NCI-H146 treated with DMSO at 0.1 percent for 48 hours (cell line): ENCODE results near the gene SLC34A3.

ENCODE experiments used
- DNase-seq: peaks from one replicate; lab custom pipeline; 2025; ENCODE audit not compliant: unreplicated experiment; lab: John Stamatoyannopoulos, UW

SLC34A3 gene

DNA sequence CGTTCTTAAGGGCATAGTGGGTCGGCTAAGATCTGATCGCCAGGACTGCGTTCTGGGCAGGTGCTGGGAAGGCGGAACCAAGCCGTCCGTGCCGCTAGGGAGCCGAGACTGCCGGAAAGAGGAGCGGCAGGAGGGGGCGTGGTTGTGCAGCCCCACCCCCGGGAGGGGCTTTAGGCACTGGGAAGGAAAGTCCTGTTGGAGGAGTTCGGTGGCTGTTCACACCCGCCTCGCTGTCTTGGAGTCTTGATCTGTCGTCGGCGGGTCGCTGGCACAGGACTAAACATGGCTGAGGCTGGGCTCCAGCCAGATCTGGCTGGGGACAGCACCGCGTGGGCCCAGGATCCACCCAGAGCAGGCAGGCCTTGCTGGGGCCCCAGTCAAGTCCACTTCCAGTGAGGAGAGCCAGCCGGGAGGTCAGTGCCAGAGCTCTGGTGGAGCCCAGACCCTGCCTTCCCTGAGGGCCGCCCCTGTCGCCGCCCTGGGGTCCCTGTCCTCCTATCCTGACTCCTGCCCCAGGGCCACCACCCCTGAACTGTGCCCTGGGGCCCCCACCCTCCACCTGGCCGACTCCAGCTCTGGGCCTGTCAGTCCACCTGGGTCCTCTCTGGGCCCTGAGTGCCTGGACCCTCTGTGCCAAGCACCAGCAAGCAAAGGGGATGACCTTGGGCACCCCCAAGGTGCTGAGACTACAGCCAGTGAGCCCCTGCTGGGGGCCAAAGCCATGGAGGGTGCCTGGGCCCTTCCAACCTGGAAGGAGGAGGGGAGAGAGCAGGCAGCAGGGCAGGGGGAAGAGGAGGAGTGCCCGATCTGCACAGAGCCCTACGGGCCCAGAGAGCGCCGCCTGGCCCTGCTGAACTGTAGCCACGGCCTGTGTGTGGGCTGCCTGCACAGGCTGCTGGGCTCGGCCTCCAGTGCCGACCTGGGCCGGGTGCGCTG is 13.2 kb upstream of the SLC34A3 start:
- DNase-seq = no peak

DNA sequence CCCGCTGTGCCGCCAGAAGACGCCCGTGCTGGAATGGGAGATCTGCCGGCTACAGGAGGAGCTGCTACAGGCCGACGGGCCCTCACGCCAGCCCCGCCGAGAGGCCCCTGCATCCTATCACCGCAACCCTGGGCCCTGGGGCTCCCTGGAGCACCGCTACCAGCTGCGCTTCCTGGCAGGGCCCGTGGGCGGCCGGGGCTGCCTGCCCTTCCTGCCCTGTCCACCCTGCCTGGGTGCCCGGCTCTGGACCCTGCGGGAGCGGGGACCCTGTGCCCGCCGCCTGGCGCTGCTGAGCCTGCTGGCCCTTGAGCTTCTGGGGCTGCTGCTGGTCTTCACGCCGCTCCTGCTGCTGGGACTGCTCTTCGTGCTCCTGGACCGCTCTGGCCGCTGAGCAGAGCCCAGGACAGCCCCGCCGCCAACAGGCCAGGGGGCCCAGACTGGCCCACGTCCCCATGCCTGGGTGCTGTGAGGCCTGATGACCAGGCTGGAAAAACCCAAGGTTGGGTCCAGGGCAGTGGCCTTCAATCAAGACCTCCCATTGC is 12.4 kb upstream of the SLC34A3 start:
- DNase-seq = no peak

DNA sequence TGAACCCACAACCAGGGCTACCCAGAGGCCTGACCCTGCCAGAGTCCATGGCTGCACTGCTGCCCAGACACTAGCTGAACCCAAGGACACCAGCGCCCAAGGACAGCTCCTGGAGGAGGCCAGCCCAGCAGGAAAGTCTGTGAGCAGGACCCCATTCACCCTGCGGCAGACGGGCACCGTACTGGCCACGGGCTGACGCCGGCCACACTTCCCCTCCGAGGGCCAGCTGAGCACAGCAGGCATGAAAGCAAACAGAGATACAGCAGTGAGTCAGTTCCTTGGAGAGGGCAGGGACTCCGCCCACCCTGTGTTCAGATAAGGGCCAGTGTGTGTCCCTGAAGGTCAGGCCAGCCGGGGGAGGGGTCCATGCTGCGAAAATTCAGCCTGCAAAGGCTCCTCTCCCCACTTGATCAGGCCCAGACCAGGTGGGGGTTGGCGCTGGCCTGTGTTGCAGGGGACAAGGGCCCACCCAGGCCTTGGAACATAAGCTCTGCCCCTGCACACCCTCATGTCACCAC is 11.9 kb upstream of the SLC34A3 start:
- no peak for DNase-seq

DNA sequence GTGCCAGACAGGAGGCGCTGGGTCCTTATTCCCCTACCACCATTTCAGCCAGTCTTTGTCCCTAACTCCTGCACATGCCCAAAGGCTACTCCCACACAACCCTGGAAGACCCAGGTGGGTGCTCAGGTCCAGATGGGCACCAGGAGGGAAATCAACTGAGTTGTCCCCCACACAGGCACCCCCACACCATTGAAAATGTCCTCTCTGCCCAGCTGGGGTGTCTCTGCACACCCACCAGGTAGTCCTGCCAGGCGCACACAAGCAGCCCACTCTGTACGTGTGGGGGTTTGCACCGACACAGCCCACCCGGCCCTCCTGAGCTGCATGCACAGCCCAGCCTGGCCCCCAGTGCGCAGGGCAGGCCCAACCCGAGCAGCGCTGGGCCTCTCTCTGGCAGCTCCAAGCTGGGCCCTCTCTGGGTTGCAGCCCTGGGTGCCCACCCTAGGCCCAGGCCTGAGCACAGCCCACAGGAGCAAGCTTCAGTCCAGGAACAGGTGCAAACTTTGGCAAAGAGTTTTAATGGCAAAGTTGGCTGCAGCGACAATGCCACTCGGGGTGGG is 10.9 kb upstream of the SLC34A3 start:
- no peak for DNase-seq

DNA sequence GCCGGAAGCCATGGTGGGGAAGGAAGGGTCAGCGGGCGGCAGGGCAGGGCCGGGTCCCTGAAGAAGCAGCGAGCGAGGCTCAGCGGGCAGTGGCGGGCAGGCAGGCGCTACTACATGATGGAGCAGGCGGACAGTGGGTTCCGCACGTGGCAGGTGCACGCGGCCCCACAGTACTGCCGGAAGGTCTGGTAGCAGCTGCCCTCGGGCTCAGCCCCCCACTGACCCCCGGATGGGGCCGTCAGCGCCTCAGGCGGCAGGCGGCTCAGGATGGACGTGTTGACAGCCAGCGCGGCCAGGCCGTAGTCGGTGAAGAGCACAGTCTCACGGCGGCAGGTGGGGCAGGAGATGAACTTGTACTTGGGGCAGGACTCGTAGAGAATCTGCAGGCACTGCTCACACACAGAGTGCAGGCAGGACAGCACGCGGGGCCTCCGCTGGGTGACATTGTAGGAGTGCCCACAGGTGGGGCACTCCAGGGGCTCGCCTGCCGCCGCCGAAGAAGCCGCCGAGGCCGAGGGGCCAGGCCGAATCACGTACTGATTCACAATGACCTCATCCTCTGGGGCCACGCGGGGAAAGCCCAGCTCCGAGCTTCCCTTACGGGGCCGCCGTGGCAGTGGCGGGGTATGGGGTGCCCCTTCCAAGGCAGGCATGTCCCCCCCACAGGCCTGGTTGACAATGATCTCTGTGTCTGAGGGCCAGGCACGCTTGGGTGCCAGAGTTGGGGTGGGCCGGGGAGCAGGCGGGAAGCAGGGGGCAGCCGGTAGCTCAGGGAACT is 10.2 kb upstream of the SLC34A3 start:
- no peak for DNase-seq

- DNase-seq = no peak
Observed at GRCh38 chr9:137221095-137221505, 9.6 kb upstream of the SLC34A3 start.

GRCh38 chr9:137221506-137222111 is 9.1 kb upstream of the SLC34A3 start:
- DNase-seq = no peak

- no peak for DNase-seq
Observed at GRCh38 chr9:137222190-137223077, 8.3 kb upstream of the SLC34A3 start, which contains the start of gene RNF208. TSS of gene RNF208 (minus strand) at chr9:137222240. CDS start at chr9:137221212, 1,028 bp downstream.

DNA sequence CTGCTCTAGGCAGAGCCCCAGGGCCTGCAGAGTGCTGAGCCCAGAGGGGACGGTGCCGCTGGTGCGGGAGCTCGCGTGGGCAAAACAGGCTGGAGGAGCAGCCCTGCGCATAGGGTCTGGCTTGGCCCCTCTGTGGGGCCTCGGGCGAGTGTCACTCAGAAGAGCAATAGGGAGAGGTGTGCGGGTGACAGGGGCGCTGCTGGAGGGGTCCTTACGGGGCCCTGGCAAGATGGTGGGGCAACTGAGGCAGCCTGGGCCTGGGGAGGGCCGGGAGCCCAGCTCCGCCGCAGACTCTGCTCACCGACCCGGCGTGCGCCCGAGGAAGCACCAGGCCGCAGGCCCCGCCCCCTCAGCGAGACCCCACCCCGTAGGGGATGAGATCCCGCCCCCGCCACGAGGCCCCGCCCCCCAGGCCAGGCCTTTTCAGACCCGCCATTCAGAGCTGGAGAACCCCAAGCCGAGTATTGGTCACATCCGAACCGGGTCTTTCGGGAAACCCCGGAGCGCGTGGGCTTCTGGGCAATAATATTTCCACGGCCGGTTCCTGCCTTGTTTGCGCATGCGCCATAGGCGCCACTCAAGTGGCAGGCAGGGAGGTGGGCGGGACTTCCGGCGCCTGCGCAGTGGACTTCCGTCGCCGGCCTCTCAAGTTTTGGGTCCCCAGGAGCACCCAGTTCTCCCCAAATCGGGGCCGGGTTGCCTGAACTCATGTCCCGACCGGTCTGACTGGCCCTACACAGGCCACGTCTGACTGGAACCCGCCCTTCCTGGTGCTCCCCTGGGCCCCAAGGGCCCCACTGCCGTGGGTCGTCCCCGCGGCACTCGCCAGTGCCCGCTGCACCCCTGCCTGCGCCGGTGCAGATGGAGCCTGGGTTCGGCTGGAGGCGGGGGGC is 7.4 kb upstream of the SLC34A3 start:
- peak; percentile 80 for DNase-seq

DNA sequence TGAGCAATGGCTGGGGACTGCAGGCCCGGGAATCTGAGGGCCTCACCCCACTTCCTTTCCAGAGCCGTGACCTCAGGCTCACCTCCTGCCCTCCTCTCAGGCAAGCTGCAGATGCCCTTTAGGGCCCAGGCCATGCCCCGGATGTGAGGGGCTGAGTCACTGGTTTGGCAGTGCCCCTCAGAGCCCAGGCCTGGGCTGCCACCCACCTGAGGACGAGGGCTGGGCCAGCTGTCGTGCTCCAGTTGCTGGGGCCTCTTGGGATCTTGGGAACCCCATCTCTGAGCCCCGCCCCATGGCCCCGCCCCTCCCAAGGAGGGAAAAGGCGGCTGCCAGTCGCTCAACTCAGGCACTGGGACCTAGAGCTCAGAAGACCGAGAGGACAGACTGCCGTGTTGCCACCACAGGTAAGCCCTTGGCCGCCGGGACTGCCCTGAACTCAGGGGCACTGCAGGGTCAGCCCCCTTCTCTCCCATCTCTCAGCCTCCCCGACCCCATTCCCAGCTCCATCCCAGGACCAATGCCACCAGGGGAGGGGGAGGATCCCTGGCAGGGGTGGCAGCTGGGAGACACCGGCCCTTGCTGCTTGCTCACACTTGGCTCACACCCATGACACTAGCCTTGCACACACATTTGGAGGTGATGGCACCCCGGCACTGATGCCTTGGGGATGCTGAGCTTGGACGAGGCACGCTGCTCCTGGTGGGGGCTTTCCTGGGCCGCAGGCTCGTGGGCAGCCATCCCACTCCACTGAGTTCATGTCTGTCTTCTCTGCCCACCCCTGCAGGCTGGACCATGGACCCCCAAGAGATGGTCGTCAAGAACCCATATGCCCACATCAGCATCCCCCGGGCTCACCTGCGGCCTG is 5.6 kb upstream of the SLC34A3 start, which contains the start of gene CYSRT1:
TSS of gene CYSRT1 (plus strand) at position 345 of the 865 bp plus-strand sequence. CDS start at position 793, 448 bp downstream.
- DNase-seq = no peak

- no peak for DNase-seq
Observed at GRCh38 chr9:137225699-137226331, 4.9 kb upstream of the SLC34A3 start.

- no peak for DNase-seq
Observed at GRCh38 chr9:137226338-137227053, 4.2 kb upstream of the SLC34A3 start.

GRCh38 chr9:137227054-137227852 is 3.4 kb upstream of the SLC34A3 start, which contains the start of gene RNF224:
TSS of gene RNF224 (plus strand) at chr9:137227502. CDS start at chr9:137228336, 834 bp downstream.
- DNase-seq = no peak

- DNase-seq = no peak
Observed at GRCh38 chr9:137227853-137228505, 2.7 kb upstream of the SLC34A3 start.

DNA sequence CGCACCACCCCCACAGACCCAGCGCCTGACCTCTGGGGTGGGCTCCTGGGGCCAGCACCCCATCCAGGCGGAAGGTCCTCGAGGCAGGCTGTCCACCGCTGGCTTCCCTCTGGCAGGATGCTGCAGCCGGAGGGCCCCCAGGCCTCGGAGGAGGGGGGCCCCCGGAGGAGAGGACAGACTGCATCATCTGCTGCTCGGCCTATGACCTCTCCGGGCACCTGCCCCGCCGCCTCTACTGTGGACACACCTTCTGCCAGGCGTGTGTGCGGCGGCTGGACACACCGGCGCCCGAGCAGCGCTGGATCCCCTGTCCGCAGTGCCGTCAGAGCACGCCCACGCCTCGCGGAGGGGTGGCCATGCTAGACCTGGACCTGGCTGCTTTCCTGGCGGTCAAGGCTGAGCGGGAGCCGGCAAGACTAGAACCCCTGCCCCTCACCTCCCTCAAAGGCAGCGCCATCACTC is 2.2 kb upstream of the SLC34A3 start:
- no peak for DNase-seq
